NCI-H345 (cell line): ENCODE data around the gene PBLD.

Source experiments
- DNase-seq: peaks from one replicate; lab custom pipeline; 2025; lab: John Stamatoyannopoulos, UW

PBLD gene

DNA sequence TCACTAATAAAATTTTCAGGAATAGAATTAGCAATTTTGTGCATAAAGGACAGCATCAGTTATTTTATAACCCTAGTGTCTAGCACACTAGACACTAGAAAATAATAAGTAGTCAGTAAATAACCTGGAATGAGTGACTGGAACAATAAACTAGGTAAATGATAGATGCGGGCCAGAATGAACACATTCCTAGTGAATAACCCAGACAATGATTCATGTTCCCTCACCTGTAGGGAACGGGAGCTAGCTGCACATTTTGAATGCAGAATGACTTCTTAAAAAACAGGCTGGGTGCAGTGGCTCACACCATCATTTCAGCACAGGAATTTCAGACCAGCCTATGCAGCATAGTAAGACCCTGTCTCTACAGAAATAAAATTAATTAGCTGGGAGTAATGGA is 97.6 kb downstream of the PBLD start:
- no peak for DNase-seq

DNA sequence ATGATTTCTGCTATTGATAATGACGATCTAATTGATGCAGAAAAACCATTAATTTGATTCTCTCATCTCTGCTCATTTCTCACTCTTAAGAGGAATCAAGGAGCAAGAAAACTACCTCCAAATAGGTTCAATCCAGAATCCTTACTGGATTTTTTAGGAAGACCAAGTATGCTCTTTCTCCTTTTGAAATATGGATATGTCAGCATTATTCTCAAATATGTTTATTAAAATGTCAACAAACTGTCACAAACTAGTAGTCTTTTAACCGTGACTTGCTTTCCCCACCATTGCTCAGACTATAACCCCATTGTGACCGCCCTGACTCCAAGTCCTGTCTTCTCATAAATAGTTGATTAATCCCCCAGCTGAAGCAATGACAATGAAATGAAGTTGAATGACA is 99.7 kb downstream of the PBLD start:
- no peak for DNase-seq
